NCI-H1092 (cell line): ENCODE data around the gene CEP131.
"Not testable (repeated sequence)": the region's sequence is repeated elsewhere in the genome, so short reads cannot be mapped to it uniquely, and the experiment has no call there.

Source experiments
- DNase-seq: peaks from one replicate; lab custom pipeline; 2025; lab: John Stamatoyannopoulos, UW

The CEP131 gene

GRCh38 chr17:81238815-81239713 lies 16.3 kb upstream of the CEP131 start, which contains the start of the genes NDUFAF8 and TEPSIN:
NDUFAF8 (plus strand) TSS chr17:81239318; CDS start chr17:81239364, 46 bp downstream.
TEPSIN (minus strand) TSS chr17:81239055; CDS start chr17:81239033, 22 bp downstream.
- peak; percentile 99 for DNase-seq

DNA sequence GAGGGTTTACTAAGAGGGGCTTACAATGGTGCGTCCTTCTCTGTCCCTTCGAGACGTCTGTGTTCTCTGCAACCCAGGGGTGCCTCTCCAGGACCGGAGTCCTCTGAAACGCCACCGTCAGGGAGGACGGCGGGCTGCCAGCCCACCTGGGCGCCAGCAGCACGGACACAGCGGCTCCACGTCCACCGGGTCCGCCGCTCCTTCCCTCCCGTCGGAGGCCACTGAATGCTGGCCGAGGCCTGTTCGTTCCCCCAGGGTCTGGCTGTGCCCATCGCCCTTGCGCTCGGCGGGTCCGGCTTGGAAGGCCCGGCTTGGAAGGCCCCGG lies 15.7 kb upstream of the CEP131 start:
- DNase-seq = no peak

GRCh38 chr17:81237591-81238489 lies 15.1 kb upstream of the CEP131 start:
- no peak for DNase-seq

- DNase-seq = no peak
These were observed 14.0 kb upstream of the CEP131 start for GRCh38 chr17:81236784-81237183.

DNA sequence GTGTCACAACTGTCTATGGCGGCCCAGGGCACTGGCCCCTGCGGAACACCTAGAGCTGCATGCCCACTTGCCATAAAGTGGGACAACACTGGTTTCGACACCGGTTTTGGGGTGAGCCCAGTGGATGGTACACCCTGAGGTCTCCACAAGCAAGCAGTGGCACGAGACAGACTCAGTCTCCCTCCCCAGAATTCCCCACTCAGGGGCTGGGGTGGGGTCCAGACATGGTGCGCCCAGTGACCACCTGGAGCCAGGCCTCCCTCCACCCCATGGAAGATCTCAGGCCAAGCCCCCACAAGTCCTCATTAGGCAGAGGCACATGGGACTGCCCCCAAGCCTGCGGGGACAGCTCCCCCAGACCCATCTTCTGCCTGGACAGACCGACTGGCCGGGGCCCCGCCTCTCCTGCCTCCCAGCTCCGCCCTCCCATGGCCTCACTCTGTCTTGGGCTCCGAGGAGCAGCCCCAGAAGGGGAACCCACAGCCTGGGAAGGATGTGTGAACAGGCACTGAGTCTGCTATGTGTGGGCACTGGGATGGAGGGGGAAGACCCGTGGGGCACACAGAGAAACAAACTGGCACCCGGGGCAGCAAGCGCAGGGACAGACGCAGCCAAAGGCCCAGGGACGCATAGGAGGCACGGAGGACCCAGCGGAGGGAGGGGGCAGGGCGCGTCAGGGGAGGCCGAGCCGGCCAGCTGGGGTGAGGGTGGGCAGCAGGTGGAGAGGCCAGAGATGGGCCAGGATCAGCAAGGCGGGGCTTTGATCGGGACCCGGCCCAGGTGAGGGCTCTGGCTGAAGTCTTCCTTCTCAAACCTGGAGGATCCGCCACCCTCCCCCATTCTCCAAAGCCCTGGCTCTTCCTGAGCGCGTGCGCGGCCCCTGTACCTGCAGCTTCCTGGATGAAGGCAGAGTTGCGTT lies 13.3 kb upstream of the CEP131 start:
- no peak for DNase-seq

DNA sequence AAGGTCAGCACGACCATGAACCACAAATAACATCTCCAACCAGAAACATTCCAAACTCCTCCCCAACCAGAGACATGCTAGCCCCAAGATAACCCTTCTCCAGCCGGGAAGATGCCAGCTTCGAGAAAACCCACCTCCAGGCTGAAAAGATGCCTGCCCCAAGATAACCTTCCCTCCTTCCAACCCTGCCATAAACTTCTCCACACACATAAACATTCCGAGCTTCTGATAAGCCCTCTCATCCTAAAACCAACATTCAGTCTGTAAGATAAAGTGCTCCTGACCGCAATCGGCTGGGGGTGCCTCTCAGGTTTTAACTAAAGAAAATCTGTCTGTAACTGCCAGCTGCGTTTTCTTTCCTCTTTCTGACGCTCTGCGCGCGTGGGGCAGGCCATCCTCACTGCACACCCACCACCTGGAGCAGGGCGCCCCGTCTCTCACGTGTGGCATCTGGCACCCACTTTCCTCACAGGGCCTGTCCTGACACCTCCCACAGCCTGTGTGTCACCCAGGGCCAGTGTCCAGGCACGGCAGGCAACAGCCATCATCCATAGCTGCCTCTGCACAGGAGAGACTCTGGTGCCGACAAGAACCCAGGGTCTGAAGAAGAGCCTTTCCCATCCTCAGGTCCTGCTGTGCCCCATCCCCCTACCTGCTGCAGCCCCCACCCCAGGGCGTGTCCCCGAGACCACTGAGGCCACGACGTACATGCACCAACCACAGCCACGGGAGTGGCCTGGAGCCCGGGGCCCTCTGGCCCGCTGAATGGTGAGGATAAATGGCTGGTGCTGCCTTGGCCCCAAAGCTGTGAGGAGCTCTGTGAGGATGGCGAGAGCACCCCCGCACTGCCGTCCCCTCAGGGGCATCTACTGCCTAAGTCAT lies 12.4 kb upstream of the CEP131 start:
- no peak for DNase-seq

- no peak for DNase-seq
These were observed 11.7 kb upstream of the CEP131 start for GRCh38 chr17:81234506-81234855.

DNA sequence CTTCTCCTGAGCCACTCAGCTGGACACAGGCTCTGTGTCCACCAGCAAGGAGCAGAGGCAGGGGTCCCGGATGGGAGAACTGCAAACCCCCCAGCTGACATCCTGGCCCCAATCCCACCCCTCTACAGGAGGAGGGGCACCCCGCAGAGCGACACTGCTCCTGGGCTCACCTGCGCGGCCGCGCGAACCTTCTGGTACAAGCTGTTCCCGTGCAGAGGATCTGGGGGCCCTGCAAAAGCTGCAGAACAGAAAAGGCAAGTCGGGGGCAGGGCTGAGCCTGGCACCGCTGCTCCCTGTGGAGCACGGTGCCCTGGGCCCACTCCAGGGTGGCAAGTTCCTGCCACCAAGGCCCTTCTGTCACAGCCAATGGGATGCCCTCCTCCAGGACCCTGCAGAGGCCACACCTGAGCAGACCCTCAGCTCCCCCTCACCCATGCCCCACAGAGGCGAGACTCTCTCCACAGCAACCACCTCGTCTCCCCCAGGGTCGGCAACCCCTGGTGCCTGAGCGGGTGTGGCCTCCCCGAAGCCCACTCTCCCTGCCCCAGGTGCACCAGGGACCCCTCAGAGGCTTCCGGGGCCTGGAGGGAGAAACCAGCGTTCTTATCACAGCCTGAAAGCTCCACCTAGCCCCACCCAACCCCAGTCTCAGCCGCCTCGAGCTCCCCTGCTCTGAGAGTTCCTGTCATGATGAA lies 11.2 kb upstream of the CEP131 start:
- no peak for DNase-seq

DNA sequence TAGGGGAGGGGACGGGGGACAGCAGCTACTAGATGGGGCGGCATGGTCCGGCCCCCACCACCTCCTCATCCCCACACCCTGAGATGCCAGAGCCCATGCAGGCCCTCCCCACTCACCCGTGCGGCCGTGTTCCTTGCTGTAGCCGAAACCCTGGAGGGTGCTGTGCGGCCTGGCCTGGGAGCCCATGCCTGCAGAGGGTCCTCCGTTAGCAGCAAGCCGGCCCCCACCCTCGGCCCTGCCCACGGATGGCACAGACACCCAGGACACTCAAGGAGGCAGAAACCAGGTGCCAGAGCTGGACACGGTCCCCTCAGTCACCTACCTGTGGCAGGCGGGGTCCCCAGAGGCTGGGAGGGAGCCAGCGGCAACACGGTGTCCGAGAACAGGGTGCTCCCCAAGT lies 10.6 kb upstream of the CEP131 start:
- no peak for DNase-seq

DNA sequence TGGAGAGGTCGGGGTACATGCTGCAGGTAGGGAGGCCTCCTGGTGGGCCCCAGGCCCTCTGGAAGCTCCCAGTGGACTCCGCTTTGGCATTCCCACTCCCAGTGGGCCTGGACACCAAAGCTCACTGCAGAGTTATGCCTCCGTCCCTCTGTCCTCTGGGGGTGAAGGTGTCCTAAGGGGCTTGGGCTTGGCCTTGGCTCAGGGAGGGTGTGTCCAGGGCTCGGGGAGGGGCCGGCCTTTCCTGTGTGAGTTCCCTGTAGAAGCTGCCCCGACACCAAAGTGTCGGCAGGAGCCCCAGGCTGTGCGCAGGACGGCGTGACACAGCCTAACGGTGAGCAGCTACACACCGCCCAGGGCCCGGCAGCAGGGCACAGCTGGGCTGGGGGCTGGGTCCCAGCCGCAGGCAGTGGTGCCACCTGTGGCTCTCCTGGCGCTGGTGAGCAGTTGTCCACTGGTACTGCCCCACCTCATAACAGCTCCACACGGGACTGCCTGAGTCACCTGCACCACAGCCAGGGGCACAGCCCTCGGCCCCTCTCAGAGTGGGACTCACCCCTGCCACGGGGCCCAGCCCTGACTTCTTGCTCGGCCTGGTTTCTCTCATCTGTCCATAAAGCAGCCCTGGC lies 10.0 kb upstream of the CEP131 start:
- no peak for DNase-seq

GRCh38 chr17:81231766-81232581 lies 9.2 kb upstream of the CEP131 start:
- DNase-seq = no peak

- no peak for DNase-seq
These were observed 8.4 kb upstream of the CEP131 start for GRCh38 chr17:81231121-81231645.

GRCh38 chr17:81230043-81230820 lies 7.5 kb upstream of the CEP131 start:
- no peak for DNase-seq

DNA sequence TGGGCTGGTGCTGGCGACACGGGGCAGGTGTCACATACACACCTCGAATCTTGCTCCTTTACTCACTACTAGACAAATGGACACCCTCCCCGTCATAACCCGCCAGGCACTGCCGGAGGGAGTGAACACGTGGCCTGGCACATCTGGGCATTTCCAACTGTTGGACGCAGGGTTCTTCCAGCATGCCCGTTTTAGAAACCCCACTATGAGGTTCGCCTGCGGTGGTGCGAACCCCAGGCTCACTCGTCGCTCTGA lies 6.8 kb upstream of the CEP131 start:
- DNase-seq = no peak

DNA sequence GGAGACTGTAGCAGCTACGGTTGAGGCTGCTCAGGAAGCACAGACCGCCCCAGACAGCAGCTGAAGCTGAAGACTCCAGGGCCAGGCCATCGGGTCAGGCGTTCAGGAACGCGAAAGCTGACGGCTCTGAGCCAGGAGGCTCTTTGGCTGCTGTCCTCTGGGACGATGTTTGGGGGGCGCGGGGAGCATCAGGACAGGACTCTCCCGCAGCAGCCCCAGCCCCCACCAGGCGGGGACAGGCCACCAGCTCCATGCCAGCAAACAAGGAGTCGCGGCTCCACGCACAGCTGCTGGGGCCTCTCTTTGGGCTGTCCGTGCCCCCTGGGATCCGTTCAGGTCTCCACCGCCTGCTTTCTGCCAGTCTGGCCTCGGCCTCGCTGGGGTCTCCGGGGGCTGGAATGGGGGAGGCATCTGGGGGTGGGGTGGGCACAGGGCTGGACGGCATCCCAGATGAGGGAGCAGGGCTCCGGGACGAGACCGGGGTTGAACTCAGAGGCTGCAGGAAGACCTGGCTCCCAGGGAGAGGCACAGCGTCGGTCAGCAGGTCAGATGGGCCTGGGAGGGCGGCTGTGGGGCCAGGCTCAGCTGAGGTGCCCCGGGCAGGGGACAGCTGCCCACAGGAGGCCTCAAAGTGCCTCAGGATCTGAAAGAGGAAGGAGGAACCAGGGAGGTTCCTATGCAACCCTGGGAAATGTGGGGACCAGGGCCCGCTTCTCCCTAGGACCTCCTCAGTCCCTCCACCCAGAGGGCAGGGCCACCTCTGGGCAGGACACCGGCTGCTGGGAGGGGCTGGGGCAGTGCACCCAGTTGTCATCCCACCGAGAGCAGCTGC lies 6.3 kb upstream of the CEP131 start:
- no peak for DNase-seq

DNA sequence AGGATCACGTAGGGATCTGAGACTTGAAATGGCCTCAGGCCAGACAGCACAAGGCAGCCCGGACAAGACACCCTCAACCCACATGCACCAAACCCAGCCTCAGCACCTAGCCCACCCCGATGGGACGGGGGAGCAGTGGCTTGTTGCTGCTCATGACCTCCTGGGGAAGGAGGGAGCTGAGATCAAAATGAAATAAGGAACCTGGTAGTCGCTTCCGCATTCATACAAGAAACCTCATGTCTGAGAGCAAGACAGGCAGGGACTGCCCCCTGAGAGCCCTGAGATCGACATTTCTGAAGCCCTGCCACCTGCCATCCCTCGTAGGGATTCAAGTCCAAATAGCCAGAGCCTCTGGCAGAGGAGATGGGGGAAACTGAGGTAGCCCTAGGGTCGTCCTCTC lies 5.7 kb upstream of the CEP131 start:
- no peak for DNase-seq

DNA sequence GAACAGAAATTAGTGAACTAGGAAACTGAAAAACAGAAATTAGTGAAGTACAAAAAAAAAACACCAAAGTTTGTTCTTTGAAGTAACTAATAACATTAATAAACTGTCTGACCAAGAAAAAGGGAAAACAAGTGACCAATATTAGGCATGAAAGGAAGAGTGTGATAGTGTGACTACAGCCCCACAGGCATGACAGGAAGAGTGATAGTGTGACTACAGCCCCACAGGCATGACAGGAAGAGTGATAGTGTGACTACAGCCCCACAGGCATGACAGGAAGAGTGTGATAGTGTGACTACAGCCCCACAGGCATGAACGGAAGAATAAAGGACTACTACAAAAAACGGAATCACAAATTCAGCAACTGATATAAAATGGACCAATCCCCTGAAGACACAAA lies 4.9 kb upstream of the CEP131 start:
- DNase-seq = not testable (repeated sequence)
